ENCODE measurements around the gene MSANTD7. TPM values are rescaled to one million over a fixed set of nuclear protein-coding genes. Genes with fewer than 3 reads are reported as not detected.

MSANTD7 gene
- total RNA-seq, 1 experiment from 2014 or later: 14.3 TPM

- no peak for TF ChIP-seq ZNF274 (IDR thresholded peaks at IDR 0.05; ENCODE audit: low read depth, low read length)
Measured at GRCh38 chr10:14806318-14806717, 31.8 kb upstream of the MSANTD7 start (continued).

GRCh38 chr10:14810969-14811953 is 26.8 kb upstream of the MSANTD7 start:
- Histone ChIP-seq H4K20me1 (ENCODE audit: insufficient read depth) (no peaks in the 10 kb centered on the region), H3K4me2 (ENCODE audit: low read length) (no peak overlapping the region), H3K4me1 (ENCODE audit: control insufficient read depth in 1 of 2, insufficient read depth in 2 of 2, low read length in 2 of 2) (peaks cover 0 to 4% of the 10 kb centered on the region in 2 experiments; a peak in 1 of 4 replicates), H3K9me3 (ENCODE audit: control insufficient read depth in 1 of 2, insufficient read depth in 1 of 2, low read depth in 1 of 2, low read length in 2 of 2) (no peaks in the 10 kb centered on the region), H2AFZ (ENCODE audit: low read depth, low read length, poor library complexity, severe bottlenecking) (no peak overlapping the region), H3K36me3 (ENCODE audit: control insufficient read depth in 1 of 2, insufficient read depth in 2 of 2, low read length in 2 of 2) (no peaks in the 10 kb centered on the region), H3K79me2 (ENCODE audit: insufficient read depth, low read length) (no peaks in the 10 kb centered on the region), H3K27me3 (ENCODE audit: insufficient read depth, low read length) (no peaks in the 10 kb centered on the region), H3K27ac (ENCODE audit: low read depth, low read length) (no peak overlapping the region), H3K4me3 (replicated peaks in 1 of 2; ENCODE audit: low read depth in 1 of 2, low read length in 2 of 2) (no peak overlapping the region), H3K9me2 (ENCODE audit: insufficient read depth) (no peaks in the 10 kb centered on the region), H3K9ac (ENCODE audit: low read length) (no peak overlapping the region)
- POLR2A ChIA-PET: no interaction called here
- CTCF ChIA-PET: no interaction called here
- no peak for DNase-seq (ENCODE audit: low read depth, low spot score)
- no peak for TF ChIP-seq SRF (IDR thresholded peaks at IDR 0.05; ENCODE audit: low read depth)
- TF ChIP-seq CEBPB (IDR thresholded peaks at IDR 0.05; ENCODE audit: low read depth): no peak
- TF ChIP-seq CTCF (IDR thresholded peaks at IDR 0.05 in 2 of 3, conservative IDR thresholded peaks at IDR 0.05 in 1 of 3; ENCODE audit: borderline replicate concordance in 1 of 3, insufficient read depth in 1 of 3, low read depth in 2 of 3, low read length in 2 of 3): no peak
- TF ChIP-seq EGR1 (IDR thresholded peaks at IDR 0.05; ENCODE audit: low read depth): no peak
- no peak for TF ChIP-seq SP1 (IDR thresholded peaks at IDR 0.05; ENCODE audit: low read depth)
- no peak for TF ChIP-seq CBX3 (IDR thresholded peaks at IDR 0.05; ENCODE audit: low read depth)
- no peak for TF ChIP-seq SIN3A (IDR thresholded peaks at IDR 0.05; ENCODE audit: low read depth)
- no peak for TF ChIP-seq ATF3 (IDR thresholded peaks at IDR 0.05)
- TF ChIP-seq ELF1 (IDR thresholded peaks at IDR 0.05; ENCODE audit: borderline replicate concordance, low read depth): no peak
- TF ChIP-seq REST (IDR thresholded peaks at IDR 0.05; ENCODE audit: low read depth): no peak
- intact Hi-C loops (cut with micrococcal nuclease): no loop called here
- no TSS peak for BruUV-seq (replicated peaks)
- ATAC-seq: no peak
- RAD21 ChIA-PET (ENCODE audit: low non-redundant PET in 1 of 2, low total read pairs in 2 of 2, uncharacterized antibody in 2 of 2, unreplicated experiment in 2 of 2): no interaction called here
